Measurements from ENCODE around the gene COL1A1.

COL1A1 gene

DNA sequence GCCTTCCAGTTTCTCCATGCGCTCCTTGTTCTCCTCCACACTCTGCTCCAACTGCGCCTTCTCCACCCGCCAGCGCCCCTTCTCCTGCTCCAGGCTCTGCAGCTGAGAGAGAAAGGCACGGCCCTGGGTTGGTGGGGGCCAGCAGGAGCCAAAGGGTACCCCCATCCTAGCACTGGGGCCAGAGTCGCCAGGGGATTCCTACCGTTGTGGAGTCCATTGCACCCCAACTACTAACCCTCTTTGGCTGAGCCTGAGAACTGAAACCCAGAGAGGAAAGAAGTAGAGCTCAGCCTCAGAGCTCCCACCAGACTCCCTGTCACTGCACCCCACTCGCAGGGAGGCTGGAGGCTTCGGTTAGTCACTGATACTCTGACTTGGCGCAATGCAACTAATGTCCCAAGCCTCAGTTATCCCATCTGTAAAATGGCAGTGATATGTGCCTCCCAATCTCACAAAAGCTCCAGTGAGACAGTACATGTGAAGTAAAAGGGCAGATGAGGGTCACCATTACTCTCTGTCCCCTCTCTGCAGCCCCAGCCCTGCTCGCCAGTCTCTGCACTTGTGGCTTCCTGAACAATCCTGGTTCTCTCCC lies 65.2 kb downstream of the COL1A1 start:
- peak in 1 of 42 donors; percentile 24 for DNase-seq
- intact Hi-C loops (cut with DNase I) = no loop called here

DNA sequence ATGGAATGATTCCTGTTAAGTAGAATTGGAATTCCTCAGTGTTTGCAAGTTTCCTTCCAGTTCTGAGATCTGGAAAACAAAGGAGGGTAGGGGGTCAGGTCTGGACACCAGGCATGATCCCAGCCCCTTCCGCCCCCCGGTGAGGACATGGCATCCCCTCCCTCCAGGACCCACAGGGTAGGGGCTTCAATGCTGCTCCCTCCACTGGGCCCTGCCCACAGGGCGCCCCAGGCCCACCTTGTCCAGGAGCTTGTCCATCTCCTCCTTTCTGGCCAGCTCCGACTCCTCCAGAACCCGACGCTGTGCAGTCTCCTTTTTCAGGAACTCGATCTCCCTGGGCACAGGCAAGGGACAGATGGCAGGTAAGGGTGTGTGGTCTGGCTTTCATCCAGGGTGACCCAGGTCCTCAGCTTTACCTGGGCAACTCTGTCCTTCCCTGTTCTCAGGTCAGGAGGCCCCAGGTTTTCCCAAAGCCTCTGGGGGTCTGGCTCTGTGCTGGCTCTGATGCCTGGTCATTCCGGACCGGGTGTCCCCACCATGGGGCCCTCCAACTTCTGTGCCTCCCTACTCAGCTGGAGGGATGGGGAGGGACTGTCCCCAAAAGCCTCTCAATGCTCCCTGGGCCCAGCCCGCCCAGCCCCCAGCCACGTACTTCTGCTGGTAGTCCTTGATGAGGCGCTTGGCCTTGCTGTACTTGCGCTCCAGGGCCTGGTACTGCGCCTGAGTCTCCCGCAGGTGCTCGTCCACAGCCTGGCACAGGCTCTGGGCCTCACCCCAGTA lies 65.9 kb downstream of the COL1A1 start:
- no peak for DNase-seq
- intact Hi-C loops (cut with DNase I) = no loop called here

DNA sequence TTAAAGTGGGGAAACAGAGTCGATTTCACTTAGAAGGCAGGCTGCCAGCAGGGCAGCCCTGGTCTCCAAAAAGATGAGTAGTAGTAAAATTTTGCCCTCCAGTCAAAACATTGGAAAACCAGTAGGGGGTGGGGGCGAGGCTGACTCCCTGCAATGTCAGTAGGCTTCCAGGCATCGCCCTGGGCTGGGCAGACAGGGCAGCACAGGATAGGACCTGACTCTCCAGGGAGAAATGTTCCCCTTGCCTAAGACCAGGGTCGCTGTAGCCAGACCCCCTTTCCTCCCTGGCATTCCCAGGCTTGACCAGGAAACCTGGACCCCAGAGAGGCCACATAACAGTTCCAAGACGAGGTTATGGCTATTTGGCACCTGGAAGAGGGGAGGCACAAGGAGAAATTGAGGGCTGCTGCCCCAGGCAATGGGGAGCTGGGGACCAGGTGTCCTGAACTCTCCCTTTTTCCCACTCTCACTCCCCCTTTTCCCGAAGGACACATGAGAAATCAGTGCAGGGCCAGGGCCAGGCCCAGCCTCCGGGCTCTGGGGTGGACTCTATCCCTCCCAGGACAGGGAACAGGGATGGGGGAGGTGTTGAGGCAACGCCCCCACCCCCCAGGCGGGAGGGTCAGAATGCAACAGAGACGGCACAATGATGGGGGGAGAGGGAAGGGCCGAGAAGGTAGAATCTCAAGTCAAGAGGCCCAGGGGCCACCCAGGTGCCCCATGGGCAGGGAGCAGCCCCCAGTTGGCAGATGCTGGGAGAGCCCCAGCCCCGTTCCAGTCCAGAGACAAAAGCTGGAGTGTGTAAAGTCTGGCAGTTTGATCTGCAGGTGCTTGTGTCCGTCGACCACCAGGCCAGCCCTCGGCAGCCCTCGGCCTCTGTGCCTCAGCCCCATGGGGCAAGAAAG lies 67.0 kb downstream of the COL1A1 start:
- intact Hi-C loops (cut with DNase I) = no loop called here
- peak in 1 of 42 donors; percentile 2 for DNase-seq

DNA sequence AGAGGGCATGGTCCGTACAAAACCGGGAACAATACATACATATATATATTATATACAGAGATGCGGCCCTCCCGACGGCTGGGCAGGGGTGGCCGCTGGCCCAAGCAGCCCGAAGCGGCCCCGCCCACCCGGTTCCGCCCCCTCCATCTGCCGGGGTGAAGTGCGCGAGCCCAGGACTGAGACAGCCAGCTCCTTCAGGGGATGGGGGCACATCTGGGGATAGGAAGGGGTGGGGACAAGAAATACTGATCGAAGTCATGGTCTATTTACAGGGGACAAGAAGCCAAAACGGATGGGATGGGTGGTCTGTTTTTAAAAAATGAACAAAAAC lies 67.7 kb downstream of the COL1A1 start:
- intact Hi-C loops (cut with DNase I) = no loop called here

More for the DNA sequence above, 67.7 kb downstream of the COL1A1 start:
- DNase-seq = peak in 2 of 42 donors; percentile 18 to 19

Data from head of caudate nucleus (tissue), 42 donors.